HG03060 (cell line): ENCODE results near the gene KAT2B.

Experiments
- ATAC-seq: cut with Tn5 transposase; IDR thresholded peaks from one replicate; pipeline ENCODE4 v1.9.1; 2021; ENCODE audit warnings: low read depth, moderate number of reproducible peaks; ENCODE audit not compliant: unreplicated experiment

The KAT2B gene

DNA sequence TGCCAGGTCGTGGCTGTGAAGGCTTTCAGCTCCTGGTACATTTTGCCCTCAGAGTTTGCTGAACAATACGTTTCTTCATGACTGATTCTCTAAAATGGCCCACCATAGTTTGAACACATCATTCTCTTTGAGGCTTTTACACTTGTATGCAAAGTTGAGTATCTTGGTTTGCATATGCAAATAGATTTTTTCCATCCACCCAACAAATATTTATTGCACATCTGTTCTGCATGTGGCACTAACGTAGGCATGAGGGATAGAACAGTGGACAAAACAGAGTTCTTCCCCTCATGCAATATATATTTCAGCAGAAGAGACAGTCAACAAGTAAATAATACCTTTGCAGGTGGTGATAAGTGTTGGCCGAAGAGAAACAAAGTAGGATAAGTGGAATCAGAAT lies 55.2 kb downstream of the KAT2B start:
- ATAC-seq = no peak

DNA sequence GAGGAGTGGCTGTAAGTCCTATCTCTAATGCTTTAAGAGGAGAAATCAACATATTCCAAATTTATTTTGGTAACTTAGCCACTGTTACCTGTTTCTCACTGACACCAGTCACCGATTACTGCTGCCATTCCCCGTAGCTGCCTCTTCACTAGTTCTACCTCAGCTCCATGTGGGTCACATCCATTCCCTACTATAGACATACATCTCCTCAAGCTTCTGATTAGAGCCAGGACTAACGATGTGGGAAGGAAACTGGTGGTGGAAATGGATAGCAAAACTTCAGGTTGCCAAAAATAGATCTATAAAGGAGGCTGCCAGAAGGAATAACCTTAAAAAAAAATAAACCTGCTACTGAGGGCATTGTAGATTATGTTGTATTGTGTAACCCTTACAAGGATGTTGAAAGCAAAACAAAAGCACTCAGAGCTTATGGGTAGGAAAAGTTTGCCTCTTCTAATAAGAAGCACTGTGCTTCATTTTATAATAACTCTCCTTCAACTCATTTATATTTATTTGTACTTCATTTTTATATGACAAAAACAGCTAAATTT lies 56.0 kb downstream of the KAT2B start:
- no peak for ATAC-seq

DNA sequence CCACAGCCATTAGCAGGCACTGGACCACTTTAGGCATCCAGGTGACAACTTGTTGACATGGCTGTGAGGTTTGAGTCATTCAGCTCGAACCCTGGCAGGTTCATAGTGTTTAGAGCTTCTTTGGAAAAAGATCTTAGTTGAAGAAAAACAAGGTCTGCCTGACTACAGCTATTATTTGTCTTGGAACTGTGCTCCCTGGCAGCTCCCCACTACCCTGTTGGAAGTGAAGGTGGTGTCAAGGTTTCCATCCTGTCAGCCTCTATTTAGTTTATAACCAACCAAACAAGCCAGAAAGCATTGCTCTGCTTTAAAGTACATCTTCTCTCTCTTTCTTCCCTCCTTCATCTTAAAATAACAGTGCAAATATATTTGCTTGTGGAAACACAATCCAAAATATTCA lies 56.8 kb downstream of the KAT2B start:
- ATAC-seq = no peak

DNA sequence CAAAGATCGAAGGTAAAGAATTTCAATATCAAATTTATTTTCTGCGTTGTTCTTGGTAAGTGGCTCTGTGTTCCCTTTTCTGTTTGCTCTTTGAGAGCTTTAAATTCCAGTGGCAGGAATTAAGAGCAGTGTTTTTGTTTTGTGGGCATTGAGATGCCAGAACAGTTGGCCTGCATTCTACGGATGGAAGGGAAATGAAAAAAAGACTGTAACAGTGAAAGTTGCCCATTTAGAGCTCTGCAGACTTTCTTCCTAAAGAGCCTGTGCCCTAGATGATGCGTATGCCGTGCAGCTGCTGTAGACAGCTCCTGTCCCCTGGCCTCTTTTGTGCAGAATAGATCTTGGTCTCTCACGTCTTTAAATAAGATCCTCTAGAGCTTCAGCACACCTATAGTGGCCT lies 58.8 kb downstream of the KAT2B start:
- ATAC-seq = no peak

DNA sequence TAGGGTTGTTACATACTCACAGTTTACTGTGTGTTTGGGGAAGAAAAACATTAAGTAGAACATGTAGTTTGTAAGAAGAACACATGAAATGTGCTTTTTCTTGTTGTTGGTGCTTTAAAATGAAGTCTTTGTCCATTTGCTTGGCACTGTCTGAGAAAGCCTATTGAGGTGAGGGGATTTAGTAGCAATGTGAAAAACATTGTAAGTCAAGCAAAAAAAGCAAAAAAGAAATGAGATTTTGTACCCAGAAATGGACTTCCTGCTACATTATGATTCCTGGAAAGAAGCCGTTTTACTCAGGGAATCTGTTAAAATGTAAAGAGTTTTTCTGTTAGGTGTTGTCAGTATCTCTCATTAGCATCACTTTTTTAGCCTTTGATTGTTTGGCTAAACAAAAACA lies 59.9 kb downstream of the KAT2B start:
- ATAC-seq = no peak

DNA sequence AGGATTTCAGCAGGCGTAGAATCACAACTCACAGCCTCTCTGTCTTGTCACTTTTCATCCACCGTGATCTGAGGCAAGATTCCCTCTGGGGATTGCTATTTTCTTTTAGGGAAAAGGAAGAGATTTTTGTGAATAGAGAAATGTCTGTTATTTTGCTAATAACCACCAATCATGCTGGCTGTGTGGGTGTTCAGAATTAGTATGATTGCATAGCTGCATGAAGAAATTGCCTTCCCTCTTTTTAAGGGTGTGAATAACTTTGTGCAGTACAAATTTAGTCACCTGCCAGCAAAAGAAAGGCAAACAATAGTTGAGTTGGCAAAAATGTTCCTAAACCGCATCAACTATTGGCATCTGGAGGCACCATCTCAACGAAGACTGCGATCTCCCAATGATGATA lies 60.8 kb downstream of the KAT2B start:
- no peak for ATAC-seq

DNA sequence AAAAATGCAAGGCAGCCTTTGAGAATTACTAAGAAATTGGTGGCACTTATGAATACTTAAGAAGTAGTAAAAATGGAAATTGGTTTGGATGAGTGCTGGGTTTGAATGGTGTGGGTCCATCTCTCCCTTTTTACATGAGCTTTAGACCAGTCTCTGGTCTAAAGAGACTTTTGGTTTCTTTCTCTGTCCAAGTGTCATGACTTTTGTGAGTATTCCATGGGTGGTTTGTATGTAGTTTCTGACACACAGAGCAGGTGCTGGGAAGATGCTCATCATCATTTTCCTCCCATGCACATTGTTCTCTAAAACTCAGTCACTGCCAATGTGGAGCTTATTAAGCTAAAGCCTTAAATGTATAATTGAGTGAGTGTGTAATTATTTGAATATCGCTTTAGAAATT lies 63.5 kb downstream of the KAT2B start:
- no peak for ATAC-seq

DNA sequence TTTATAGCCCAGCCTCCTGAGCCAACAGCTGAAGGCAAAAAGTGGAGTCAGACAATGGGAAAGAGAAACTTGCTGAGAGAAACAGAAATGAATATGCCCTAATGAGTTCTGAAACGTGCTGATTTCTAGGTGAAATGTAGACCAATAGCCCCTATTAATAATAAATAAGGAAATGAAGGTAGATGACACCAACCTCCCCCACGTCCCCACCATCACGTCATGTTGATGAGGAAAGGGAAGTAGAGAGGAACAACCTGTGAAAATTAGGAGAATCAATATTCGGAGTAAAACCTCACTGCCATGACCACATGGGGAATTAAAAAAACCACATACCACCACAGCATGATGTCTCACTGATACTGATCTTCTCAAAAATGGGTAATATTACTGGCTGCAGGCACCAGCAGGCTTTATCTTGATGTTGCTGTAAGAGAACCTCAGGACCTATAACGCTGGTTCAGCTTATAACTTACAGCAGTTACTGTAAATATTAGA lies 64.0 kb downstream of the KAT2B start:
- ATAC-seq = no peak

DNA sequence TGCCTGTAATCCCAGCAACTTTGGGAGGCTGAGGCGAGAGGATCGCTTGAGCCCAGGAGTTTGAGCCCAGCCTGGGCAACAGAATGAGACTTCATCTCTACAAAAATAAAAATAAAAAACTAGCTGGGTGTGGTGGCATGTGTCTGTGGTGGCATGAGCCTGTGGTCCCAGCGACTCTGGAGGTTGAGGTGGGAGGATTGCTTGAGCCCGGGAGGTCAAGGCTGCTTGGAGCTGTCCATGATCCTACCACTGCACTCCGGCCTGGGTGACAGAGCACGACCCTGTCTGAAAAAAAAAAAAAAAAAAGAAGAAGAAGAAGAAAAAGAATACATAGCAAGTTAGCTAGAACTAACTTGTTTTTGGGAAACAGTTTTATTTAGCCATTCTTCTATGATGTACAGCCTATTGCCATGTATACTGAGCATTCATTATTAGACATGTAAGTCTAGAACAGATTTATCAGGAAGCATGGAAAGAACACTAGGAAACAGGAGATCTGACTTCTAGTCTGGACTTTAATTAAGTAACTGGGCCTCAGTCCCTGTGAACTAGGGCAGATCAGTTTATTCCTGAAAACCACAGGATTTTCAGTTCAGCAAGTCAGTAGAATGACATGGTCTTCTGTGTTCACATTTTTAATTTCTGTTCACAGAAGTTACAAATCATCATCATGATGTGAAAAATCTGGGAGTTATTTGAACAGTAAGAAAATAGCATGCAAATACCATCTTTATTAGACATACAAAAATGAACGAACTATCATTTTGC lies 65.5 kb downstream of the KAT2B start:
- no peak for ATAC-seq

DNA sequence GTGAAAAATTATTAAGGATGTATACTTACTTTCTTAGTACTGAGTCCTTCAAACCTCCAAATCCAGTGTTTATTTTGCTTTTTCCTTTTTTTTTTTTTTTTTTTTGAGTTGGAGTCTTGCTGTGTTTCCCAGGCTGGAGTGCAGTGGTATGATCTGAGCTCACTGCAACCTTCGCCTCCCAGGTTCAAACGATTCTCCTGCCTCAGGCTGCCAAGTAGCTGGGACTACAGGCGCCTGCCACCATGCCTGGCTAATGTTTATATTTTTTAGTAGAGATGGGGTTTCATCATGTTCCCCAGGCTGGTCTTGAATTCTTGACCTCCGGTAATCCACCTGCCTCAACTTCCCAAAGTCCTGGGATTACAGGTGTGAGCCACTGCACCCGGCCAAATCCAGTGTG lies 67.5 kb downstream of the KAT2B start:
- no peak for ATAC-seq

DNA sequence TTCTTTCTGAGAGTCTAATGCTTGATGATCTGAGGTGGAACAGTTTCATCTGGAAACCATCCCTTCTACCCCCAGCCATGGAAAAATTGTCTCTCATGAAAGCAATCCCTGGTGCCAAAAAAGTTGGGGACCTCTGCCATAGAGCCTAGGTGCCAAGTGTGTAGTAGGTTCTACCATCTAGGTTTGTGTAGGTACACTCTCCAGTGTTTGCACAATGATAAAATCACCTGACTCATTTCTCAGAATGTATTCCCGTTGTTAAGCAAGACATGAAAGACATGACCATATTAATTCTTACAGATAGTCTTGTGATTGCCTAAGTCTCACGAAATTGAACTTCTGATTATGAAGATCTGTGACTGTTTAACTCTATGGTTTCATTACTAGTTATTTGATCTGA lies 68.6 kb downstream of the KAT2B start:
- ATAC-seq = no peak

DNA sequence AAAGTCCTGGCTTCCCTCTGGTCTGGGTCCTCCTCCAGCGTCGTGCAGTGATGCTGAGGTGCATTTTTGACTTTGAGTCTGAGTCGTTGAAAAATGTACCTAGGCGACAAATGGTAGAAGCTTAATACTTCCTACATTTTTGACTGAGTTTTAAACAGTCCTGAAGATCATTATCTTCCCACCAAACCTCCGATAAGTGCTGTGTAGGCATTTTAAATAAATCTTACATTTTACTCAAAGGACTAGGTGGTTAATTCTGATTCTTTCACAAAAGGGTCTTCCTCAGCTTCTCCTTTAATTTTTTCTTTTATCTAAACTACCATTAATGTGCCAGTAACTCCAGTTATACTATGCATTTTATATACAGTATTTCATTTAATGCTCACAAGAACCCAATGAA lies 70.6 kb downstream of the KAT2B start:
- no peak for ATAC-seq

DNA sequence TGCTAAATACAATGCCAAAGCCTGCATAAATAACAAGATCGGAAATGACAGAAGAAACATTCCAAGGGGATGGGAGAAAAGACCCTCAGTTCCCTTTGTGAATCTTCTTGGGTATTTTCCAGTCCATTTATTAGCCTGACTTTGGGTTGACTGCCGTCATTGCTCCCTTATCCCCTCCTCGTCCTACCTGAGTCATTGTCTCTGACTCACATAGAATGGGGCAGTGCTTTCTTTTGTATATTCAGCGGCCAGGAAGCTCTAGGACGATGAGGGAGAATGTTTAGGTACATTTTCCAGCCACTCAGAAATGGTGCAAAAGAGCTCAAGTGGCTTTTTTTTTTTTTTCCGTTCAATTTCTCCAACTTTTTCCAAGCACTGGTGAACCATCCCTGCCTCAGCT lies 71.6 kb downstream of the KAT2B start:
- no peak for ATAC-seq

DNA sequence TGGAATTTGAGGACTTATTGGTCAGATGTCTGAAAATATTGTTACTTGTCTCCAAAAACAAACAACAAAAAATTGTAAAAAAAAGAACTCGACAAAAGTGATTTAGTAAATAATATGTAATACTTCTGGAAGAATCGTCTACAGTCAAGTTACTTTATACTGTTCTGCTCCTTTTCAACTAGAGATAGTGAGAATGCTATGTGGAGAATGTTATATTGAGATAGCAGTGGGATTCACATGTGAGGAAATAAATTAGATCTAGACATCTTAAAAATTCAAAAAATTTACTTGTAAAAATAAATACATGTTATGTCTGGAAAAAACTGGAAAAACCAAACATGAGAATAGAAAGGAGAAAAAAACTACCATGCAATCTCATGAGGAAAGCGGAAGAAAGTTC lies 80.8 kb downstream of the KAT2B start:
- no peak for ATAC-seq

DNA sequence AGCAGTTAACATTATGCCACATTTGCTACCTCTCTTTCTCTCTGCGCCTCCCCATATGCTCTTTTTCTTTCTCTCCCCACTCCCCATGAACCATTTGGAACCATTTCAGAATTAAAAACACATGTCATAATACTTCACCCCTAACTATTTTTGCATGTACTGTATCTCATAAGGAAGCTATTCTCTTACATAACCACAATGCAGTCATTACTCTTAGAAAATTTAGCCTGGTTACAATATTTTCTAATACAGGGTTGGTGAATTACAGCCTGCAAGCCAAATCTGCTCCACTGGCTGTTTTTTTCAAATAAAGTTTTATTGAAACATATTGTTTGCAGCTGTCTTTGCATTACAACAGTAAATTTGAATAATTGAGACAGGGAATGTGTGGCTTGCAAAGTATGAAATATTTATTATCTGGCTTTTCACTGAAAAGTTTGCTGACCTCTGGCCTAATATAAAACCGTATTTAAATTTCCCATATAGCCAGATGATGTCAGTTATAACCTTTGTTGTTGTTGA lies 82.9 kb downstream of the KAT2B start:
- ATAC-seq = no peak

DNA sequence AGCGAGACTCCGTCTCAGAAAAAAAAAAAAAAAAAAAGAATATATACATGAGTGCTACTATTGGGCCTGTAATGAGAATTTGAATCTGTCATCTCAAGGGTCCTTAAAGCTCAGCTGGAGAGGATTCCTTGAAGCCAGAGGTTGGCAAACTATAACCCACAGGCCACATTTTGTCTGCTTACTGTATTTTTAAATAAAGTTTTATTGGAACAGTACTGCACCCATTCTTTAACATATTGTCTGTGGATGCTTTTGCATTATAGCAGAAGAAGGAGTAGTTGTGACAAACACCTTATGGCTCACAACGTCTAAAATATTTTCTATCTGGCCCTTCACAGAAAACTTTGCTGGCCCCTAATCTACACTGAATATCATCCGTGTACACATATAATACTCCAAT lies 85.0 kb downstream of the KAT2B start:
- no peak for ATAC-seq

DNA sequence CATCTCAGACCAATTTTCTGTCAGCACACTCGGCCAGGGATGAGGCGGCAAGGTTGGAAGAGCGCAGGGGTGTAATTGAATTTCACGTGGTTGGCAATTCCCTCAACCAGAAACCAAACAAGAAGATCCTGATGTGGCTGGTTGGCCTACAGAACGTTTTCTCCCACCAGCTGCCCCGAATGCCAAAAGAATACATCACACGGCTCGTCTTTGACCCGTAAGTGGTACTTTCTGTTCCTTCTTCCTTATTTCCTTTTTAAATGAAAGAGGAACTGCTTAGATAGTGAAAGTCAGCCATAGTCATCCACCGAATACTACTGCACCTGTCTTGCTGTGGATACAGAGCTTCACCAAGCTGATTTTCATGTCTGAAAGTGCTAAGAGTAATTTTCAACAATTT lies 85.7 kb downstream of the KAT2B start:
- peak; percentile 99 for ATAC-seq

DNA sequence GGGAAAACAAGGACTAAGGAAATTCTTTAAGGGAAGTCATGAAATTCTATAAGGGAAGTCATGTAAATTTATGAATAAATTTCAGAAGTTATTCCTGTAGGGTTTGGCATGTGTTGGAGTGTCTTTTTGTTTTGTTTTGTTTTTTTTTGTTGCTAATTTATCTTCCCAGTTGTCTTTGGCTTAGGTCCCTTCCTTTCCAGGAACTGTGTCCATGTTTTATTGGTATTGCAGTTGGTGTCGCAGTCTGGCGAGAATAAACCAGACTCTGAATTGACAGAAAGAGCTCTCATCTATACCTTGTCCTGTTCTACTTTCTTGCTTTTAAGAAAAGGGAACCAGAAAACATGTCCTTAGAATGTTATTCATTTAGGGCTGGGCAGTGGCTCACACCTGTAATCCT lies 88.1 kb downstream of the KAT2B start:
- no peak for ATAC-seq

DNA sequence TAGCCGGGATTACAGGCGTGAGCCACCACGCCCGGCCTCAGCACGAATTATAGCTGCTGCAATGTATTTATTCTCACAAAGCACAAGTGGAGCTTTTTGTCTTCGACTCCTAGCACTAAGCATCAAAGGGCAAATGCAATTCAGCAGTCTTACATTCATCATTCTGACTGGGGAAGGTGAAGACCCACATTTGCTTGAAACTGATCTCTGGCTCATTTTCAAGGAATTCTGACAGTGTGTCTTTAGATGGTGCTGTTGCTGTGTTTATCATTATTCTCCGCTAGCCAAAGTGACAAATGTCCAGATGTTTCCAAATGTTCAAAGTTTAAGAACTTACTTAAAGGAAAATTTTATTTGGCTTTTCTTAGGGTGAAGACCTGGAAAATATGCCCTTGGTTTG lies 89.9 kb downstream of the KAT2B start:
- no peak for ATAC-seq

DNA sequence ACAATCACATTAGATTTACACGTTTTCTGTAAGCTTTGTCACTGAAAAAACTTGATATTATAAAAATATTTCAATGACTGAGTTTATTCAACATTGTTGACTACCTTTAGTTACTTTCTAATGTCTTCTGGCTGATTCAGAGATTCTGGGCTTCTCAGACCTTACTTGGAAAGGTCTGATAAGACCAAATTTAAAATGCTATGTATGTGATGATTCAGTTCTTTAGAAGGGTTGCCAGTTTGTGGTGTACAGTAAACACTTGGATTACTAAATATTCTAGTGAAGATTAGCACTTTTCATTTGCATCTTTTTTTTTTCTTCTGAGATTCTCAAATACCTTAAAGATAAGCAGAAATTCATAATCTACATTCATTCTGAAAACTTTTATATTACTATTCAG lies 96.0 kb downstream of the KAT2B start:
- no peak for ATAC-seq

DNA sequence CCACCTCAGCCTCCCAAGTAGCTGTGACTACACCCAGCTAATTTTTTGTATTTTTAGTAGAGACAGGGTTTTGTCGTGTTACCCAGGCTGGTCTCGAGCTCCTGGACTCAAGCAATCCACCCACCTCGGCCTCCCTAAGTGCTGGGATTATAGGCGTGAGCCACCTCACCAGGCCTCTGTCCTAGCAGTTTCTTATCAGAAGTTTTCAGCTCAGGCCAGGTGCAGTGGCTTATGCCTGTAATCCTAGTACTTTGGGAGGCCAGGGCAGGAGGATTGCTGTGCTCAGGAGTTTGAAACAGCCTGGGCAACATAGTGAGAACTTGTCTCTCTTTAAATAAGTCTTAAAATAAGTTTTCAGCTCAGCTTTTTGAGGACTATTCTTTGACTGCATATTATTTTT lies 97.4 kb downstream of the KAT2B start:
- ATAC-seq = no peak

DNA sequence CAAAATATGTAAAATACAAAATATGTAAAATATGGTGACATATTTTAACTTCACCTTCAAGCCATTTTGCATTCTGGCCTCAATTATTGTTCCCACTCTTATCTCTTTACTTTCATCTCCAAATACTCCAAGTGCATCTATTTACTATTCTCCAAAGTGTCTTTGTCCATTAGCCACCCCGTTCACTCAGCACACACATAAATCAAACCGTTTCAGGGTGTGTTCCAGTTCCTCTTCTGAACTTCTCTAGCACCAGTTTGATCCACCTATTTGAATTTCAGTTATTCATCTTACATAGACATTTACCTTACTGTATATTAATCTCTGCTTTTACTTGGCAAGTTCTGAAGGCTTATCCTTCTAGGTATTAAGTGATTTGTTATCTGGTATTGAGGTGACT lies 100.6 kb downstream of the KAT2B start:
- ATAC-seq = no peak
